AG20443 (cell line): ENCODE measurements around the gene BTG4.

ENCODE experiments used
- DNase-seq: peaks from one replicate; pipeline ENCODE4 v3.0.0; 2012; ENCODE audit warnings: low spot score, mixed read lengths

BTG4 gene

GRCh38 chr11:111512296-111513239 is at the start of gene BTG4:
BTG4 (minus strand) TSS chr11:111512386; CDS start chr11:111498776, 13,610 bp downstream.
- DNase-seq, result peak; percentile 63

DNA sequence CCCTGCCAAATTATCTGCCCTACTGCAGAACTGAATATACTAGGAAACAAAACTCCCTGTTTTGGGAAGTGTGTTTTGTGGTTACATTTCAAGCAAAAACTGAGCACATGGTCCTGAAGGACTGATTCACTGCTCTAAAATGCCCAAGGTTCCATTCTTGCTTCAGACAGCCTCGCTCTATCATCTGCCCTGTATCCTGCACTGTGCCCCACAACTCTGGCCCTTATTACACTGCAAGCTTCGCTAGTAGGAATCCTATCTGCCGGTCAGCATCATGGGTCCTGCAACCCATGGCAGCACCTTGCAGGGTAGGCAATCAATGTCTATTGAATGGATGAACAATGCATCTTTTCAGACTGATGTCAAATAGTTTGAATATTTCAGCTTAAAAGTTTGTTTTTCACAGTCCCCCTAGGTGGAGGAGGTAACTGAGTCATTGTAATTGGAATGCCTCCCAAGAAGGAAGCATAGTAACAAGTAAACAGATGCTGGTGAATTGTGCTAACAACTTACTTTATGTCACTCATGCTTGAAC is 49.7 kb upstream of the BTG4 start:
- DNase-seq, result peak; percentile 77

GRCh38 chr11:111561306-111561705 is 49.1 kb upstream of the BTG4 start:
- DNase-seq, result no peak

DNA sequence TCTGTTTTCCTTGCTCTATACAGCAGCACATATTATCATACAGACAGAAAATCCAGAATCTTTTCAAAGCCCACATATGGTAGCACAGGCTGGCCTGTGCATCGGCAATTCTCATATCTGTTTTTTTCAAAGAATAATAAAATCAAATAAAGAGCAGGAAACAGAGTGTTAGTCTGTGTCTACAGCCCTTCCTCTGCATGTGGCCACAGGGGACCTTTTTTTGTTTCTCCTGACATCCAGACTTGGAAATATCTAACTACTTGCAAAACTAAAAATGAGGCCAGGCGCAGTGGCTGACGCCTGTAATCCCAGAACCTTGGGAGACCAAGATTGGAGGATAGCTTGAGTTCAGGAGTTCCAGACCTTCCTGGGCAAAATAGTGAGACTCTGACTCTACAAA is 48.6 kb upstream of the BTG4 start:
- DNase-seq, result no peak

- DNase-seq, result no peak
Observed at GRCh38 chr11:111559800-111560464, 47.7 kb upstream of the BTG4 start.

- DNase-seq, result peak; percentile 72
Observed at GRCh38 chr11:111557425-111558111, 45.4 kb upstream of the BTG4 start.

- DNase-seq, result no peak
Observed at GRCh38 chr11:111555255-111555654, 43.1 kb upstream of the BTG4 start.

DNA sequence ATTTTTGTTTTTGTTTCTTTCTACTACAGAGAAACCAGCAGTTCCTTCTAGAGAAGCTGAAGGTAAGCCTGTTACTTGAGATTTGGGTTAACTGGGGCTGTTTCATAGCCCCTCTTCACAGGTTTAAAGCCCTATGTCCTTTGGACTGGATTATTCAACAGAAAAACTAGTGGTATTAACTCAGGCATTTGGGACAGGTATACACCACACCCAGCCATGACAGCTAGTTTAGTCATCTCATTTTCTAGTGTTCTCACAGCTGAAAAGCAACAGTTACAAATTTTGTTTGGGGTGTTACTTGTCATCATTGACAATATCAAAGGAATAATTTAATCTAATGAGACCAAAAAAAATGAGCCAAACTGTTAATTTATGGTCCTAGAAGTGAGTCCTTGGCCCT is 42.3 kb upstream of the BTG4 start:
- DNase-seq, result no peak

DNA sequence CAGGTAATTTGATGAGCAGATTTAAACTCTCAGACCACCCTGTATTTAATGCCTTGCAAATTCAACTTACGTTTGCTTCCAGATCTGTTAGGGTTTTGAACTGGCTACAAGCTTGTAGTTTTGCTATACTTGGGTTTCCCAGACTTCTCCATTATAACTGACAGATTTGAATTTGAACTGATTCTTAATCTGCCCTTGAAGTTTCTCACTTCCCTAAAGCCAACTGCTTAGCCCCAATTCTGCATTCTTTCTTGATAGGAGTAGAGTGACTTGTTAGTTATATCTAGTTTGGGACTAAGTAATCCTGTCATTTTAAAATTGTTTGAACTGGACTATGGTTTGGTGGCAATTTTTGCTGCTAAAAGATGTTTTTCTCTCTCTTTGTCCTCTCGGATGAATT is 38.1 kb upstream of the BTG4 start:
- no peak for DNase-seq

- no peak for DNase-seq
Observed at GRCh38 chr11:111549869-111550203, 37.6 kb upstream of the BTG4 start.

- no peak for DNase-seq
Observed at GRCh38 chr11:111549196-111549868, 37.1 kb upstream of the BTG4 start.

GRCh38 chr11:111548525-111548924 is 36.3 kb upstream of the BTG4 start:
- no peak for DNase-seq

DNA sequence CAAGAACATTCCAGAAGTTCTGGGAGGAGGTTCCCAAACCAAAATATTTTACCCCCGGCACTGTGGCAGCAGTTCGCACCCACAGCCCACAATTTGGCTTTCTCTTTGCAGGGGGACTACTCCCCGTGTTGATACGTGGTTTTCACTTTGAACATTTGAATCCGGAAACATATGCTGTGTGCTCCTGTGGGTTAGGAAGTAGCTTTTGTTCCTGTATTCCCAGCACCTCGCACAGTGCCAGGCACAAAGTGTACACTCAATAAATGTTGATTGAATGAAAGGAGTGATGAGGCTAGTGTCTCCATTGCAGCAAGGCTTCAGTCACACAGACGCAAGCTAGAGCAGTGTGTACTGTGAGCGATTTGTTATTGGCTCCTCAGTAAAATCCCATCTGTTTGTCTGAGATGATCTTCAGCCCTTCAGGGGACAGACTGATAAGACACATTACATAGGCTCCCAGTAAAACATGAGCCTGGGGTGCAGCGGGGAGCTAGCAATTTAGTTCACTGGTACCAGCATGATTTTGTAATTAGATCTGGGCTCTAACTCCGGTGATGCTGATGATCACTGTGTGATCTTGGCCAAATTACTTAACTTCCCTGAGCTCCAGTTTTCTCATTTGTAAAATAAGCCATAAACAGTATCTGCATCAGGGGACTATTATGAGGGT is 30.6 kb upstream of the BTG4 start:
- DNase-seq, result no peak

DNA sequence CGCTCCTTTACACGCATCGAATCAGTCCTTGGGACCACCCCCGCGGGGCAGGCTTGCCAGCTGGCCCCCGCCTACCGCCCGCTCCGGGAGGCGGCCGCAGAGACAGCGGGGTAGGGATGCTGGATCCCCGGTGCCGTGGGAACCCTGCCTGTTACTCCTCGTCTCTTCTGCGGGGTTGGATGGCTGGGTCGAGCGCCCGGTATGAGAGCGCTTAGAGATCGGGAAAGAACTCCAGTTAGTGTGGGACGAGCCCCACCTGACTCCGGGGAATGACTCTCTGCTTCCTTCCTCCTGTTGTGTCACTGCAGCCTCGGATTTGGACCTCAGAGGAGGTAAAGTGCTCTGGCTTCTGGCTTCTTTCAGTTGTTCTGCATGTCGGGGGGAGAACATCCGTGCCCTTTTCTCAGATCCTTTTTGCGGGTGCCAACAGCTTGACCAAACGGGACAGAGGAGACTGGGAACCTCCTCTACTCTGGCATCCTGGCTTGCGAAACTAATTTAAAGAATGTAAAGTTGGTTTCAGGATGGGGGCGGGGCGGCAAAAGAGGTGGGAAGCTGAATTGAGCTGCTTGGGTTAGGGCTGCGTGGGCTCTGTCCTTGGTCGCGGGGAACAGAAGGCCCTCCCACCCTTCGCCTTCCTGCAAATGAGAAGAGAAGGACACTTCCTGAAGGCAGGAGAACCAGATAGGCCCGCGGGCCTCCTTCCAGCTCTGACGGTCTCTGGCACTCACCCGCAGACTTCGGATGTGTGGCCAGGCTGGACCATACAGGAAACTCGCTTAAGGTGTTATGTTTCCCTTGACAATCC is 29.3 kb upstream of the BTG4 start:
- DNase-seq, result peak; percentile 69

DNA sequence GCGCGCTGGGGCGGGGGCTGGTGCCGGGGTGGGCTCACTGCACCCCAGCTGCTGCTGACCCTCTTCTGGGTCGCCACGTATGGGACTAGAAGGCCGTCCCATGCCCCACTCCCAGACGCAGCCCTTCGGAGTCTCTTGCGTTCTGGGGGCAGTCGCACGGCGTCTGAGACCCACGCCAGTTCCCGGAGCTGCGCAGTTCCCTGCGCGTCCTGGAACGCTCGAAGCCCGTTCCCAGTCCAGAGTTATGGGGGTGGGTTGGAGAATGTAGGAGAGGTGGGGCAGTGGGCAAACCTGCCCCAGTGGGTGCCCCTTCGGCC is 28.7 kb upstream of the BTG4 start:
- peak; percentile 49 for DNase-seq

DNA sequence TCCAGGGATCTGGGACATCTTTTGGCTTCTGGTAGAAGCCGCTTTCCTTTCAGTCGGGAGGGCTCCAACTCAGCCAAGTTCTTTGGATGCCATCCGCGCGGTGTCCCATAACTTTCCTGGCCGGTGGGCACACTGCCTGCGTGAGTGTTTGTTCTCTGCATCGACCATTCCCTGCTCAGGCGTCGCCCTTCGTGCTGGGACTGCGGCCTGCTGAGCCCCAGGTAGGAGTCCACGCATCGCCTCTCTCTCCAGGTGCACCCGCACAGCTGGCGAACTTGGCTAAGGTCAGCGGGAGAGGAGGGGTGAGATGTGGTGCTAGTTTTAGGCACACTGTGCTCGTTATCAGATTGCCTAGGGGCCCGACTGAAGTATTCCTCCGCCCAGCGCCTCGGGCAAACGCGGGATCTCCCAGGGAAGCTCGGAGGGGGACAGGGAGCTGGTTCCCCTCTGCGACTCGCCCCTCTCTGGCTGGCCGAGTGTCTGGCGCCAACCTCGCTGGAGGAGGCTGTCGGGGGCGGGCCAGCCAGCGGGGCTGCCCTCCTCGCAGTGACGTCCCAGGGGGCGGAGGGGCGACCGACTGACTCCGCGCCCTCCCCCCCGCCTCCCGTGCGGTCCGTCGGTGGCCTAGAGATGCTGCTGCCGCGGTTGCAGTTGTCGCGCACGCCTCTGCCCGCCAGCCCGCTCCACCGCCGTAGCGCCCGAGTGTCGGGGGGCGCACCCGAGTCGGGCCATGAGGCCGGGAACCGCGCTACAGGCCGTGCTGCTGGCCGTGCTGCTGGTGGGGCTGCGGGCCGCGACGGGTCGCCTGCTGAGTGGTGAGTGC is 28.1 kb upstream of the BTG4 start, which contains the start of gene LAYN:
LAYN (plus strand) TSS at position 607 of the 823 bp plus-strand sequence; CDS start at position 731, 124 bp downstream.
- peak; percentile 94 for DNase-seq

GRCh38 chr11:111539426-111540113 is 27.4 kb upstream of the BTG4 start:
- DNase-seq, result no peak

DNA sequence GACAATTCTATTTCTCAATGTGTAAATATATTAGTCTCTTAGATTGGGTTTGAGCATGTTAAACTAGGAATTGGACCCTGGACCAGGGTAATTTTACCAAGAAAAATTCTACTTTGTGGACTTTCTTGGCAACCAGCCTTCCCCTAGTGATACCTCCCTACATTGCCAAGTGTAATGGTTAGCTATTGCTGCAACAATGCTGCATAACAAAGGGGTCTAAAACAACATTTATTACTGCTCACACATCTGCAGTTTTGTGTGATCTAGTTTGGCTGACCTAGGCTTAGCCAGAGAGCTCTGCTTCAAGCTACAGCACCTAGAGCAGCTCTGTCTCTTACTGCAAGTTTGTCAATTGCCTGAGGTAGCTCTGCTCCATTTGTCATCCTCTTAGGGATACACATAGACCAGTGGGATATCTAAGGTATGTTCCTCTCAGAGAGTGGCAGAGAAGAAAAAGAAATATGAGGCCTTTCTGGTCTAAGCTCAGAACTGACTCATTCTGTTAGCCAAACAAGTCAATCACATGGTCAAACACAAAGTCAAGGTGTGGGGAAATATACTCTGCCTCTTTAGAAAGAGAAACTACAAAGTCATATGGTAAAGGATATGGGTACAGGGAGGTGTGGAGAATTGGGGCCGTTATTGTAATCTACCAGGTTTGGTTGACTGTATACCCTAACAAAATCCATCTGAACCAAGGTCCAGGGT is 26.4 kb upstream of the BTG4 start:
- no peak for DNase-seq
